ENCODE measurements around the gene SIGLEC7.

The SIGLEC7 gene

DNA sequence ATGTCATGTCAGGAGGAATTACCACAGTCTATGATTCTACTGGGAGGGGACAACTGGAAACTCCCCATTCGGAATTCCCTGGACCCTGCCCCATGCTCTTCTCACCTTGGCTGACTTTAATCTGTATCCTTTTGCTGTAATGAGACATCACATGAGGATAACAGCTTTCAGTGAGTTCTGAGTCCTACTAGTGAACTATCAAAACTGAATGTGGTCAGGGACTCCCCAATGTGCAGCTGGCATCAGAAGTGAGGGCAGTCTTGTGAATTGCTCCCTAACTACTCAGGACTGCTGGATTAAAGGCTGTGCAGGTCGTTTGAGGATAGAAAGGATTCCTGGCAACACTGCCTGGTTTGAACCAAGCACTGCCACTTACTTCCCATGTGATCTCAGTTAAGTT lies 15.2 kb downstream of the SIGLEC7 start:
- TF ChIP-seq TEAD4 (IDR thresholded peaks at IDR 0.05) (no peak), EGR1 (IDR thresholded peaks at IDR 0.05) (no peak)
- TF ChIP-seq, protein P1, sequence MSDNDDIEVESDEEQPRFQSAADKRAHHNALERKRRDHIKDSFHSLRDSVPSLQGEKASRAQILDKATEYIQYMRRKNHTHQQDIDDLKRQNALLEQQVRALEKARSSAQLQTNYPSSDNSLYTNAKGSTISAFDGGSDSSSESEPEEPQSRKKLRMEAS (IDR thresholded peaks at IDR 0.05): no peak

DNA sequence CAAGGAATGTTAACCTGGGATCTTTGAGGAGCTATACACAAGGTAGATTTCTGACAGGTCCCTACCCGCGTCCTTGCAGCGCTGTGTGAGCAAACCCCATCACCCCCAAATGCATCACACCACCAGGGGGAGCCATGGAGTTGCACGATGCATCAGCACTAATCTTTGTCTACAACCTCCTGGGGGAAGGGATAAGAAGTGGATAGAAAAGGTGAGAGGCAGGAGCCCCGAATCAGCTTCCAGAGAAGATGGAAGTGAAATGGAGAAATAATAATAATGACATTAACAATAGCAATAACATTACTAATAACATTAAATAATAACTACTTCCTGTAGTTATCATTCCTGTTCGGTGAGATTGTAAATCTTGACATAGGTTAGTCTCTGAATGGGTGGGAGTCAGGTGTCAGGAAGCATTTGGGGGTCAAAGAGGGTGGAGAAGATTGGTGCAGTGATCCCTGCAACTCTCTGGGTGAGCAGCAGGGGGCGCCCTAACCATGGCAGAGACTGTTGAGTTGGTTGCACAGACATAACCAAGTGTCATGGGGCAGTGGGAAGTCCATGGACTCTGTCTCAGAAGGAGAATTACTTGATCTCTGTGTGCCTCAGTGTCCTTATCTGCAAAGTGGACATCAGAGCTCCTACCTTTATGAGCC lies 16.5 kb downstream of the SIGLEC7 start:
- no peak for TF ChIP-seq ZBTB7A (IDR thresholded peaks at IDR 0.05; ENCODE audit: low read depth)
- peak; percentile 61 for TF ChIP-seq RAD21 (IDR thresholded peaks at IDR 0.05; ENCODE audit: low read depth)
- no peak for TF ChIP-seq TEAD4 (IDR thresholded peaks at IDR 0.05)

DNA sequence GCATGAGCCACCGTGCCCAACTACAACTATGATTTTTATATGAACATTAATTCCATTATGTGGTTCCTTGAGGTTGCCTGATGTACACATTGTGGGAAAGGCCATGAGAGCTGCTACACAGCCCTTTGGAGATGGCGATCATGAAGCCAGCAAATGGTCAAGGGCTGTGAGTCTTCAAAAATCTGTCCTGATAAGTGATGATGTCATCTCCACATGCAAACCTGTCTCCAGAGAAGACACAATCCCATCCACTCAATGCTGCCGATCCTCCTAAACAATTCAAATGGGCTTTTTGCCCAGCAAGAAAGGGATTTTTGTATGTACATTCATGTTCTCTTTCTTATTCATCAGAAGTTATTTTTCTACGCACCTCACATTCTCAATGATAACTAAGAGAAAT lies 17.6 kb downstream of the SIGLEC7 start:
- no peak for TF ChIP-seq RAD21 (IDR thresholded peaks at IDR 0.05; ENCODE audit: low read depth)
- no peak for TF ChIP-seq FOXM1 (IDR thresholded peaks at IDR 0.05; ENCODE audit: borderline replicate concordance, low read depth)
- no peak for TF ChIP-seq TAF1 (IDR thresholded peaks at IDR 0.05; ENCODE audit: low read depth)
- TF ChIP-seq, protein P2, sequence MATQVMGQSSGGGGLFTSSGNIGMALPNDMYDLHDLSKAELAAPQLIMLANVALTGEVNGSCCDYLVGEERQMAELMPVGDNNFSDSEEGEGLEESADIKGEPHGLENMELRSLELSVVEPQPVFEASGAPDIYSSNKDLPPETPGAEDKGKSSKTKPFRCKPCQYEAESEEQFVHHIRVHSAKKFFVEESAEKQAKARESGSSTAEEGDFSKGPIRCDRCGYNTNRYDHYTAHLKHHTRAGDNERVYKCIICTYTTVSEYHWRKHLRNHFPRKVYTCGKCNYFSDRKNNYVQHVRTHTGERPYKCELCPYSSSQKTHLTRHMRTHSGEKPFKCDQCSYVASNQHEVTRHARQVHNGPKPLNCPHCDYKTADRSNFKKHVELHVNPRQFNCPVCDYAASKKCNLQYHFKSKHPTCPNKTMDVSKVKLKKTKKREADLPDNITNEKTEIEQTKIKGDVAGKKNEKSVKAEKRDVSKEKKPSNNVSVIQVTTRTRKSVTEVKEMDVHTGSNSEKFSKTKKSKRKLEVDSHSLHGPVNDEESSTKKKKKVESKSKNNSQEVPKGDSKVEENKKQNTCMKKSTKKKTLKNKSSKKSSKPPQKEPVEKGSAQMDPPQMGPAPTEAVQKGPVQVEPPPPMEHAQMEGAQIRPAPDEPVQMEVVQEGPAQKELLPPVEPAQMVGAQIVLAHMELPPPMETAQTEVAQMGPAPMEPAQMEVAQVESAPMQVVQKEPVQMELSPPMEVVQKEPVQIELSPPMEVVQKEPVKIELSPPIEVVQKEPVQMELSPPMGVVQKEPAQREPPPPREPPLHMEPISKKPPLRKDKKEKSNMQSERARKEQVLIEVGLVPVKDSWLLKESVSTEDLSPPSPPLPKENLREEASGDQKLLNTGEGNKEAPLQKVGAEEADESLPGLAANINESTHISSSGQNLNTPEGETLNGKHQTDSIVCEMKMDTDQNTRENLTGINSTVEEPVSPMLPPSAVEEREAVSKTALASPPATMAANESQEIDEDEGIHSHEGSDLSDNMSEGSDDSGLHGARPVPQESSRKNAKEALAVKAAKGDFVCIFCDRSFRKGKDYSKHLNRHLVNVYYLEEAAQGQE (IDR thresholded peaks at IDR 0.05; ENCODE audit: low read depth): no peak
- TF ChIP-seq, protein P1 (IDR thresholded peaks at IDR 0.05): no peak
- TF ChIP-seq EP300 (IDR thresholded peaks at IDR 0.05; ENCODE audit: borderline replicate concordance): no peak
- TF ChIP-seq TEAD4 (IDR thresholded peaks at IDR 0.05): no peak
- no peak for TF ChIP-seq CREB1 (IDR thresholded peaks at IDR 0.05; ENCODE audit: low read depth)
- TF ChIP-seq, protein P3, sequence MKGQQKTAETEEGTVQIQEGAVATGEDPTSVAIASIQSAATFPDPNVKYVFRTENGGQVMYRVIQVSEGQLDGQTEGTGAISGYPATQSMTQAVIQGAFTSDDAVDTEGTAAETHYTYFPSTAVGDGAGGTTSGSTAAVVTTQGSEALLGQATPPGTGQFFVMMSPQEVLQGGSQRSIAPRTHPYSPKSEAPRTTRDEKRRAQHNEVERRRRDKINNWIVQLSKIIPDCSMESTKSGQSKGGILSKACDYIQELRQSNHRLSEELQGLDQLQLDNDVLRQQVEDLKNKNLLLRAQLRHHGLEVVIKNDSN (IDR thresholded peaks at IDR 0.05): no peak
- no peak for TF ChIP-seq YY1 (IDR thresholded peaks at IDR 0.05; ENCODE audit: low read depth)

DNA sequence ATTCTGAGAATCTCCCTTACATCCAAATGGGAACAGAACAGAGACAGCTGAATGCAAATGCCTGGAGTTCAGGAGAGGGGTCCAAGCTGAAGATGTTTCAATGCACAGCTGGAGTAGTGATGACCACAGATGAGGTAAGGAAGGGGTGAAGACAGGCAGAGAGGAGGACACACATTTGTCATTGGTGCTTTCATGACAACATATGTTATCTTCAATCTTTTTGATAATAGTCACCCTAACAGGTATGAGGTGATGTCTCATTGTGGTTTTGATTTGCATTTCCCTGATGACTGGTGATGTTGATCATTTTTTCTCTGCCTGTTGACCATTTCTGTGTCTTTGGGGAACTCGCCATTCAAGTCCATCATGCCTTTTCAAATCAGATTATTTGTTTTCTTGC lies 19.2 kb downstream of the SIGLEC7 start:
- TF ChIP-seq EGR1 (IDR thresholded peaks at IDR 0.05): no peak
- no peak for TF ChIP-seq TAF1 (IDR thresholded peaks at IDR 0.05; ENCODE audit: low read depth)
- TF ChIP-seq TEAD4 (IDR thresholded peaks at IDR 0.05): no peak
- no peak for TF ChIP-seq YY1 (IDR thresholded peaks at IDR 0.05; ENCODE audit: low read depth)
- TF ChIP-seq TCF12 (IDR thresholded peaks at IDR 0.05; ENCODE audit: low read depth): no peak
- TF ChIP-seq NFIC (IDR thresholded peaks at IDR 0.05): no peak
- no peak for TF ChIP-seq FOXM1 (IDR thresholded peaks at IDR 0.05; ENCODE audit: borderline replicate concordance, low read depth)
- TF ChIP-seq, protein P1 (IDR thresholded peaks at IDR 0.05): no peak
- no peak for TF ChIP-seq EP300 (IDR thresholded peaks at IDR 0.05; ENCODE audit: borderline replicate concordance)
- TF ChIP-seq, protein P3 (IDR thresholded peaks at IDR 0.05): no peak
- no peak for TF ChIP-seq CREB1 (IDR thresholded peaks at IDR 0.05; ENCODE audit: low read depth)
- no peak for TF ChIP-seq ZBTB7A (IDR thresholded peaks at IDR 0.05; ENCODE audit: low read depth)
- TF ChIP-seq RAD21 (IDR thresholded peaks at IDR 0.05; ENCODE audit: low read depth): no peak
- TF ChIP-seq, protein P2 (IDR thresholded peaks at IDR 0.05; ENCODE audit: low read depth): no peak
- no peak for TF ChIP-seq CEBPB (IDR thresholded peaks at IDR 0.05)

DNA sequence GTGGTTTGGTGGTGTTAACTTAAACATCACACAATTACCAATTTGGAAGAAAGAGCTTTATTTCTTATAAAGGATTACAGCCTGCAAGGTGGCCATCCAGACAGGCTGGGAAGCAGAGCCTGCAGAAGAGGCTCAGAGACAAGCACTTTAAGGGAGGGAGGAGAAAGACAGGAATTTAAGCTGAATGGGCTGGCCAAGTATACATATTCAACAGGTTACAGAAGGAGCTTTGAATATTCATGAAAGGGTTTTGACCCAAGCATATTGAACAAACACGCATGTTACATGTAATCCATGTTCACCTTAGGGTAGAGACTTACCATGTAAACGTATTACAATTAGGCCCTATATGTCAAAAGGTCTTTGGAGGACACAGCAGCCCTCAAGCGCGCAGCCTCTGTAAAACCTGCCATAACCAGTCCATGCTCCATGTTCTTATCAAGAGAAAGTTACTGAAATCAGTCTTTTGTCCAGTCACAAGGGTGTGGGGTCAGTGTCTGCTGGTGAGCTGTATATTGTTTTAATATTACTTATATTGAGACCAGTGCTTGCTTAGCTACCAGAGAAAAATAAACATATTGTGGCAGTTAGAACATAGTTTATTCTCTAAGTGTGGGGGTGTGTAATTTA lies 19.9 kb downstream of the SIGLEC7 start:
- no peak for TF ChIP-seq CEBPB (IDR thresholded peaks at IDR 0.05)
- TF ChIP-seq TEAD4 (IDR thresholded peaks at IDR 0.05): no peak
- TF ChIP-seq, protein P1 (IDR thresholded peaks at IDR 0.05): no peak
- TF ChIP-seq FOXM1 (IDR thresholded peaks at IDR 0.05; ENCODE audit: borderline replicate concordance, low read depth): no peak
- no peak for TF ChIP-seq RAD21 (IDR thresholded peaks at IDR 0.05; ENCODE audit: low read depth)
- TF ChIP-seq, protein P3 (IDR thresholded peaks at IDR 0.05): no peak
- TF ChIP-seq EGR1 (IDR thresholded peaks at IDR 0.05): no peak
- TF ChIP-seq CREB1 (IDR thresholded peaks at IDR 0.05; ENCODE audit: low read depth): no peak
- no peak for TF ChIP-seq TCF12 (IDR thresholded peaks at IDR 0.05; ENCODE audit: low read depth)
- no peak for TF ChIP-seq NFIC (IDR thresholded peaks at IDR 0.05)
- TF ChIP-seq ZBTB7A (IDR thresholded peaks at IDR 0.05; ENCODE audit: low read depth): no peak
- TF ChIP-seq, protein P2 (IDR thresholded peaks at IDR 0.05; ENCODE audit: low read depth): no peak
- TF ChIP-seq EP300 (IDR thresholded peaks at IDR 0.05; ENCODE audit: borderline replicate concordance): no peak
- no peak for TF ChIP-seq TAF1 (IDR thresholded peaks at IDR 0.05; ENCODE audit: low read depth)

Data from Ishikawa (cell line).